Measurements from ENCODE around the gene MPPED1. TPM values are rescaled to one million over a fixed set of nuclear protein-coding genes. Genes with fewer than 3 reads are reported as not detected.

The MPPED1 gene
- total RNA-seq, 2 experiments from 2014 or later: not detected

DNA sequence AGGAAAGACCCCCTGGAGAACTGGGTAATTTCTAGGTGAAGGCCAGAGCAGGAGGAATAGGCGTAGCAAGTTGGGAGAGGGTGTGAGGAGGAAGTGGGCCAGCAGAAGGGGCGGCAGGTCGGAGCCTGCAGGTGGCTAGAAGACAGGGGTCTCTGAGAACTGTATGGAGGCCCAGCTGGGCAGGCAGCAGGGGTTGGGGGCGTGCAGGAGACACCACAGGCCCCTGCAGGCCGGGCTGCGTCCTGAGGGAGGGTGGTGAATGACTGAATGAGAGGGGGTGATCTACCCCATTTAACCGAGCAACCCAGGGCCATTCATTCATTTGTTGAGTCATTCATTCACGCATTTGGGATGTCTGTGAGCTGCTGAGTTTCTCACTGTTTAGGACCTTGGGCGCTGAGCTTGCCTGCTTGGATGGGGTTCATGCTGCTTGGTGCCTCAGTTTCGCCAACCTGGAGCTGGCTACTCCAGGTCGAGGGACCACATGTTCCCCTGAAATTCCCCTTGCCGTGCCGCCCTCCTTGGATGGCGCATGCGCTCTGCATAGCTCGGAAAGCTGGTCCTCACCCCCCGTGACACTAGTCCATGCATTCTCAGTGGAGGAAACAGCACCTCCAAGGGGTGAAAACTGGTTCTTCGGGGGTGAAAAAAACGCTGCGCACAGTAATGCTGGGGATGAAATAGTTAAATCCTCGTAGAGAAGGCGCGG lies 15.6 kb downstream of the MPPED1 start:
- POLR2A ChIA-PET: no interaction called here
- DNase-seq: no peak
- CTCF ChIA-PET: no interaction called here
- no peaks in the 10 kb centered on the region for H3K36me3 Mint-ChIP-seq (ENCODE audit: low read depth)
- H3K4me1 Mint-ChIP-seq (ENCODE audit: low read depth): no peaks in the 10 kb centered on the region
- H3K27ac Mint-ChIP-seq: no peak overlapping the region
- no peaks in the 10 kb centered on the region for H3K9me3 Mint-ChIP-seq (ENCODE audit: insufficient read depth)
- peaks cover 10% of the 10 kb centered on the region for H3K27me3 Mint-ChIP-seq (ENCODE audit: low read depth)
- H3K4me3 Mint-ChIP-seq: no peak overlapping the region
- ATAC-seq: no peak

DNA sequence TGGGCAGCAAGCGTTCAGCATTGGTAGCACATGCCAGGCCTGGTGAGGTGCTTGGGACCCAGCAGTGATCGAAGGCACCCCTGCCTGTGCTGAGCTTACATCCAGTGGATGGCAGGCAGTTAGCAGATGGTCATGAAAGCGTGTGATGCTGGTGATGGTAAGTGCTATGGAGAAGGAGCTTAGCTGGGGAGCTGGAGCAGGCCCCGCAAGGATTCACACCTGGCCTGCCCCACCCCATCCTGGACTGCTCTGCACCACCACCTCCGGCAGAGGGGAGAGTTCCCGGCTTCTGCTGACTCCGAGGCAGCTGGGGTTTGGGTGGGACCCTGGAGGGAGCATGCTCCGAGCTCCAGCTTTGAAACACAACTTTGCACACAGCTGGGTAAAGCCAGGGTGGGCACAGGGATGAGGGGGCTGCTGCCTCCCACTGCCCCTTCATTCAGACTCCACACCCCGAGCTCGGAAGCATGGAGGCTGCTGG lies 16.2 kb downstream of the MPPED1 start:
- no peak for DNase-seq
- H3K9me3 Mint-ChIP-seq (ENCODE audit: insufficient read depth): no peaks in the 10 kb centered on the region
- no peak overlapping the region for H3K27ac Mint-ChIP-seq
- ChIA-PET POLR2A (no interaction called here), CTCF (no interaction called here)
- peaks cover 10% of the 10 kb centered on the region for H3K27me3 Mint-ChIP-seq (ENCODE audit: low read depth)
- no peak for ATAC-seq
- no peaks in the 10 kb centered on the region for H3K4me1 Mint-ChIP-seq (ENCODE audit: low read depth)
- no peaks in the 10 kb centered on the region for H3K36me3 Mint-ChIP-seq (ENCODE audit: low read depth)
- H3K4me3 Mint-ChIP-seq: no peak overlapping the region

DNA sequence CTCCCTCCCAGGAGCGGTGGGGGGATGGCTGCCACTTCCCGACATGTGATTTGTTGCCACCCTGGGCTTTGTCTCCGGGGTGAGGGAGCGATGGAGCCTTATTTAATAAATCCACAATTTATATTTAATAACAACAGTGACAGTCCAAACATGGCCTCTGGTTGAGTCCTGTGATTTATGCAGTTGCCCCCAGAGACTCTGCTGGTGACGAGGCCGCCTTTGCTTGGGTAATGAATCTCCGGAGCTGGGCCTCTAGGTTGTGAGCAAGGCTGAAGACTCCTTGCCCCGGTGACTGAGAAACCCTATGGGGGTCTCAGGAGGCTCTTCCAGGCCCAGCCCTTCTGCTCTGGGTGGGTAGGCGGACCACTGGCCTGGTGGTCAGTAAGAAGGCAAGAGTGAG lies 16.7 kb downstream of the MPPED1 start:
- Mint-ChIP-seq H3K4me1 (ENCODE audit: low read depth) (no peaks in the 10 kb centered on the region), H3K27me3 (ENCODE audit: low read depth) (peaks cover 10% of the 10 kb centered on the region), H3K36me3 (ENCODE audit: low read depth) (no peaks in the 10 kb centered on the region), H3K9me3 (ENCODE audit: insufficient read depth) (no peaks in the 10 kb centered on the region), H3K4me3 (no peak overlapping the region), H3K27ac (no peak overlapping the region)
- no peak for DNase-seq
- ChIA-PET CTCF (no interaction called here), POLR2A (no interaction called here)
- ATAC-seq: no peak

DNA sequence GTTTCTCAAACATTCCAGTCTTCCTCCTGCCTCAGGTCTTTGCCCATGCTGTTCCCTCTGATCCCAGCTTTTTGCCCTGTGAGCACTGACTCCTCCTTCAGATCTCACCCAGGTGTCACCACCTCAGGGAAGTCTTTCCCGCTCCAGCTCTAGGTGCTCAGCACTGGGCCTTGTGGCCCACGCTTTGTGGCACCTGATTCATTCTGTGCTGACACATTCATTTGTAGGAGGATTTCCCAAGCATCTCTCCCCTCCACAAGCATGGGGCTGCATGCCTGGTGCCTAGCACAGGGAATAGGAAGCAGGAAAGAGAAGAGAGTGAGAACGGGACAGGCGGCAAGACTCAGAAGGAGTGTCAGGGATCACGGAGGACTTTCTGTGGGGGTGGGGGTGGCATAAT lies 17.6 kb downstream of the MPPED1 start:
- POLR2A ChIA-PET: no interaction called here
- H3K9me3 Mint-ChIP-seq (ENCODE audit: insufficient read depth): no peaks in the 10 kb centered on the region
- no peak for ATAC-seq
- no peak overlapping the region for H3K27ac Mint-ChIP-seq
- H3K4me3 Mint-ChIP-seq: no peak overlapping the region
- CTCF ChIA-PET: no interaction called here
- peaks cover 10% of the 10 kb centered on the region for H3K27me3 Mint-ChIP-seq (ENCODE audit: low read depth)
- no peak for DNase-seq
- no peaks in the 10 kb centered on the region for H3K4me1 Mint-ChIP-seq (ENCODE audit: low read depth)
- H3K36me3 Mint-ChIP-seq (ENCODE audit: low read depth): no peaks in the 10 kb centered on the region

DNA sequence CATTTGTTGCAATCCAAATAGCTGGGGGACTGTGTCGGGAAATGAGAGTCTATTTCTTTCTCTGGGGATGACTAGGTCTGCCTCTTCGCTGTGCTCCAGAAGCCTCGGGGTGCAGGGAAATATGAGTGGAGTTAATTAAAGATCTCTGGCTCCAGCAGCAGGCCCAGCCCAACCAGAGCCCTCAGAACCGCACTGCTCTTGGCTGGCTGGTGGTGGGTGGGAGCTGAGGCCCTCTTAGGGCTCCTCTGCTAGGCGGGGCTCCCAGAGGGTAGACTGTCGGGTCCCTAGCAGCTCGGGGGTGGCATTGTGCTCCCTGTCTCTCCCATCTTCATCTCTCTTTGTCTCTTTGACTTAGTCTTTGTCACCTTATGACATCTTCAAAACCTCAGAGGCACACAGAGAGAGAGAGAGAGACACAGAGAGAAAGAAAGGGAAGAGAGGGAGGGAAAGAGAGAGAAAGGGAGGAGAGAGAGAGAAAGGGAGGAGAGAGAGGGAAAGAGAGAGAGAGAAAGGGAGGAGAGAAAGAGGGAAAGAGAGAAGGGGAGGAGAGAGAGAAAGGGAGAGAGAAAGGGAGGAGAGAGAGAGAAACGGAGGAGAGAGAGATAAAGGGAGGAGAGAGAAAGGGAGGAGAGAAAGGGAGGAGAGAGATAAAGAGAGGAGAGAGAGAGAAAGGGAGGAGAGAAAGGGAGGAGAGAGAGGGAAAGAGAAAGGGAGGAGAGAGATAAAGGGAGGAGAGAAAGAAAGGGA lies 20.2 kb downstream of the MPPED1 start:
- H3K9me3 Mint-ChIP-seq (ENCODE audit: insufficient read depth): no peaks in the 10 kb centered on the region

DNA sequence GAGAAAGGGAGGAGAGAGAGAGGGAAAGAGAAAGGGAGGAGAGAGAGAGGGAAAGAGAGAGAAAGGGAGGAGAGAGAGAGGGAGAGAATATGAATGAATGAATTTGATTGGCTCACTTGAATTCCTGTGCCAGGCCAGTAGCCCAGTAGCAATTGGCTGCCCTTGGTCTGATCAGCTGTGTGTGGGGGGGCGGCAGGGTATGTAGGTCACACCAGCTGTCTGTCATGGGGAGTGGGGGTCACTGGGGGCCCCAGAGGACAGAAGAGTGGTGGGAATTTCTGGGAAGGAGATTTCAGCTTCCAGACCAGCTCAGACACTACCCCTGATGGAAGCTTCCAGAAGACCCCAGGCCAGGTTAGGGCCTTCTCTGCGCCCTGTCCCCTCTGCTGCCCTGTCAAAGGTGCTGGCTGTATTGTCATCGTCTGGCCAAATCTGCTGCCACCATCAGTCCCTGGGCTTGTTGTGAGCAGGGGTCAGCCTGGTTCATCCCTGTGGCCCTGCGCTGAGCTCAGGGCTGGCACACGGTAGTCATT lies 21.1 kb downstream of the MPPED1 start:
- ChIA-PET POLR2A (no interaction called here), CTCF (no interaction called here)
- Mint-ChIP-seq H3K9me3 (ENCODE audit: insufficient read depth) (no peaks in the 10 kb centered on the region), H3K36me3 (ENCODE audit: low read depth) (no peaks in the 10 kb centered on the region), H3K4me3 (no peak overlapping the region), H3K27me3 (ENCODE audit: low read depth) (peaks cover 10% of the 10 kb centered on the region), H3K27ac (no peak overlapping the region), H3K4me1 (ENCODE audit: low read depth) (no peaks in the 10 kb centered on the region)
- ATAC-seq (no peak), DNase-seq (no peak)

More for the DNA sequence above, 20.2 kb downstream of the MPPED1 start:
- H3K27ac Mint-ChIP-seq: no peak overlapping the region
- H3K27me3 Mint-ChIP-seq (ENCODE audit: low read depth): peaks cover 10% of the 10 kb centered on the region
- ChIA-PET CTCF (no interaction called here), POLR2A (no interaction called here)
- no peak overlapping the region for H3K4me3 Mint-ChIP-seq
- H3K4me1 Mint-ChIP-seq (ENCODE audit: low read depth): no peaks in the 10 kb centered on the region
- no peak for DNase-seq
- H3K36me3 Mint-ChIP-seq (ENCODE audit: low read depth): no peaks in the 10 kb centered on the region
- no peak for ATAC-seq

DNA sequence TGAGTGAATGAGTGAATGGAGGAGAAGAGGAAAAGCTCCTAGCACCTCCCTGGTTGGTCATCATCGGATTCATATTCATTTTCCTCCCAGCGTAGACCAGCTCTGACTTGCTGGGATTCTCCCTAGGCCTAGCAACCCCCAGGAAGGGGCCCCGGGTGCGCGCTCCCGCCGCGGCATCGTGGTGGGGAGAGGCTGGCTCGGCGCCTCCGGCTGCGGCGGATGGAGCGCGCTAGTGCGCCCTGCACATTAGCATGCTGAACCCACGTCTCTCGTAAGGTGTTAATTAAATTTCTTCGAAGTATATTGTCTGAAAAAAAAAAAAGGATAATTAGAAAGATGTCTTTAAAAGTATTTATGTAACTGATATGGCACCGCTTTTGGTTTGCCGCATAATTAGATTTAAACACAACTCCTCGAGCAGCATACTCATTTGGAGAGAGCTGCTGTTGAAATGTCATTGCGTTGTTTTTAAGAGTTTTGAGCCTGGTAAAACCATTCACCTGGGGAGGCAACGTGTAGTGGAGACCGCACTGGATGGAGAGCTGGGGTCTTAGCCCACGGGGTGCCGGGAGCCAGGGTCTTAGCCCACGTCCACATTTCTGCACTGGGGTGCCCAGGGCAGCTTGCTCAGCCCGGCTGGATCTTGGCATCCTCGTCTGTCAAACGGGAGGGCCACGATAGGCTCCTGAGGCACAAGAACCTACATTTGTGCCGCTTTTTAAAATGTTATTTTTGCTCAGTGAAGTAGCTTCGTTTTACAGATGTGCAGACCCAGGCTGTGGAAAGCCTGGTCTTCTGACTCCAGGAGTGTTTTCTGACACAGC lies 21.8 kb downstream of the MPPED1 start:
- Mint-ChIP-seq H3K4me1 (ENCODE audit: low read depth) (no peaks in the 10 kb centered on the region), H3K9me3 (ENCODE audit: insufficient read depth) (no peaks in the 10 kb centered on the region), H3K27me3 (ENCODE audit: low read depth) (peaks cover 10% of the 10 kb centered on the region), H3K4me3 (no peak overlapping the region), H3K36me3 (ENCODE audit: low read depth) (no peaks in the 10 kb centered on the region), H3K27ac (no peak overlapping the region)
- ChIA-PET CTCF (no interaction called here), POLR2A (no interaction called here)
- DNase-seq: no peak
- ATAC-seq: no peak

DNA sequence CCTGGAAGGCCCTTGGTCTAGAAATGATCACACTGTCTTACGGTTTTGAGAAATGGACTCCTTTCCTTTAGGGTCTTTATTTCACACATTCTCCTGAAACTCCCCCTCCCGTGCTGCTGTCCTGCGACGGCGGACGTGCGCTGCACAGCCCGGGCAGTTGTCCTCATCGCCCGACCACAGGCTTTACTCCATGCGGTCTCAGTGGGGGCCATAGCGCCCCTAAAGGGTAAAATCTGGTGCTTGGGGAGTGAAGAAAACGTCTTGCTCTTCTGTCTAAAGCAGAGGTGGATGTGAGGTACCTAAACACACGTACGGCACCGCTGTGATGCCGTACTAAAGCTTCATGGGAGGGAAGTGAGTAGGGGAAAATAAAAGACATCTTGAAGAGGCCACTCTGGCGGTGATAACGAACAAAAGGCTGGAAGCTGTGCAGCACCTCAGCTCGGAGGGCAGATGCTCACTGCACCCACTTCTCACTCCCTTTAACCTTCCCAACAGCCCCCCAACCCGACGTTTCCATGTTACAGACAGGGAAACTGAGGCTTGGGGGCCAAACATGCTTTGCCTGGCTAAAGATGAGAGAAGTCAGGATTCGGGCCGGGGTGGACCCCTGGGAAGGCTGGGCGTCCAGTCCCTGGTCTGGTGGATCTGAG lies 22.6 kb downstream of the MPPED1 start:
- no peak overlapping the region for H3K4me3 Mint-ChIP-seq
- CTCF ChIA-PET: no interaction called here
- POLR2A ChIA-PET: no interaction called here
- no peaks in the 10 kb centered on the region for H3K36me3 Mint-ChIP-seq (ENCODE audit: low read depth)
- H3K27ac Mint-ChIP-seq: no peak overlapping the region
- peaks cover 10% of the 10 kb centered on the region for H3K27me3 Mint-ChIP-seq (ENCODE audit: low read depth)
- DNase-seq: no peak
- no peak for ATAC-seq
- H3K9me3 Mint-ChIP-seq (ENCODE audit: insufficient read depth): no peaks in the 10 kb centered on the region
- no peaks in the 10 kb centered on the region for H3K4me1 Mint-ChIP-seq (ENCODE audit: low read depth)

DNA sequence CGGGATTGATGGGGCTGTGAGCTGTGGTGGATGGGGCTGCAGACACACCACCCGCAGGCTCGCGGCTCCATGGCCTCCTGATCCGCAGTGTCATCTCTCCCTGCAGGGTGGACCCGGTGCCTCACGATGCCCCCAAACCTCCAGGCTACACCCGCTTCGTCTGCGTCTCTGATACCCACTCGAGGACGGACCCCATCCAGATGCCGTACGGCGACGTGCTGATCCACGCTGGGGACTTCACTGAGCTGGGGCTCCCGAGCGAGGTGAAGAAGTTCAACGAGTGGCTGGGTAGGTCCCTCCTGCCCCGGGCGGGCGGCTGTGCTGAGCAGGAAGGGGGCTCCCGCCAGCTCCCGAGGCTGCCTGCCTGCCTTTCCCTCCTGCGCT lies 23.1 kb downstream of the MPPED1 start:
- Mint-ChIP-seq H3K27ac (no peak overlapping the region), H3K27me3 (ENCODE audit: low read depth) (peaks cover 10% of the 10 kb centered on the region), H3K9me3 (ENCODE audit: insufficient read depth) (no peaks in the 10 kb centered on the region), H3K36me3 (ENCODE audit: low read depth) (no peaks in the 10 kb centered on the region), H3K4me3 (no peak overlapping the region), H3K4me1 (ENCODE audit: low read depth) (no peaks in the 10 kb centered on the region)
- POLR2A ChIA-PET: no interaction called here
- no peak for ATAC-seq
- DNase-seq: no peak
- CTCF ChIA-PET: no interaction called here

DNA sequence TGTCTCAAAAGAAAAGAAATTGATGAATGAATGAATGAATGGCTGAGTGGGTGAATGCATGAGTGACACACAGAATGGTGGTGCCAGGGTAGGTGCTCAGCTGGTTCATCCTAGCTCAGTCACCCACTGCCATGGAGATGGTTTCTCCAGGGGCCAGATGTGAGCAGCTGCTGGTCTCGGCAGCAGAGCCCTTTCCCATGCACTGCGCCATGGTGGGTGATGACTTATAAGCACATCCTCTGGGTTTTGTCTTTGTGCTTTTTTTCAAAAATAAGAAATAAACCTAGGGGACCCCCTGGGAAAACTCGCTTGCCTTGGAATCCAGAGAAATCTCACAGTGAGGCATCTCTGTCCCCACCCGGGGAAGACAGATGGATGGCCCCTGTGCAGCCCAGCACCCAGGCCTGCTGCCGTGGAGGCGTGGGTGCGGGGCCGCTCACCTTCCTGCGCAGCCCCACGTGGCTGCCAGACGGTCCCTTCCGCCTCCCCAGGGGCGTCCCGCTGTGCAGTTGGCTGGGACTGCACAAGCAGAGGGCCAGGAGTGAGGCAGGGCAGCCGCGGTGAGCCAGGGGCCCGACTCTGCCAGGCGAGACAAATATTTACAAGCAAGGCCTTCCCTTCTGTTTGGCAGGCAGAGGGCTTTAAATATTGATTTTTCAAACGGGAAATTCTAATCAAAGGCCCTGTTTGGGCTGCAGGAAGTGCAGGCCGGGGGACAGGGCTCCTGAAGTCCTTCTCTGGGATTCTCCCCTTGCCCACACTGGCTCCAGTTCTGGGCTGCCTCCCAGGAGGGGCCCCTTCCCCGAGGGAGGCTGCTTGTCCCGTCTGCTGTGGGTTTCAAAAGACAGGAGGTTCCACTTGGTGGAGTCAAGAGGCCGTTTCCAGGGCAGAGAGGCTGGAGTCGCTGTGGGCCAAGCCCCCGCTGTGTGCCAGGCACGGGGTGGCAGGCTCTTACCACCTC lies 24.3 kb downstream of the MPPED1 start:
- H3K4me3 Mint-ChIP-seq: no peak overlapping the region
- H3K9me3 Mint-ChIP-seq (ENCODE audit: insufficient read depth): no peaks in the 10 kb centered on the region
- ChIA-PET CTCF (no interaction called here), POLR2A (no interaction called here)
- H3K27me3 Mint-ChIP-seq (ENCODE audit: low read depth): peaks cover 9% of the 10 kb centered on the region
- DNase-seq: no peak
- no peaks in the 10 kb centered on the region for H3K36me3 Mint-ChIP-seq (ENCODE audit: low read depth)
- no peak overlapping the region for H3K27ac Mint-ChIP-seq
- H3K4me1 Mint-ChIP-seq (ENCODE audit: low read depth): no peaks in the 10 kb centered on the region
- ATAC-seq: no peak

DNA sequence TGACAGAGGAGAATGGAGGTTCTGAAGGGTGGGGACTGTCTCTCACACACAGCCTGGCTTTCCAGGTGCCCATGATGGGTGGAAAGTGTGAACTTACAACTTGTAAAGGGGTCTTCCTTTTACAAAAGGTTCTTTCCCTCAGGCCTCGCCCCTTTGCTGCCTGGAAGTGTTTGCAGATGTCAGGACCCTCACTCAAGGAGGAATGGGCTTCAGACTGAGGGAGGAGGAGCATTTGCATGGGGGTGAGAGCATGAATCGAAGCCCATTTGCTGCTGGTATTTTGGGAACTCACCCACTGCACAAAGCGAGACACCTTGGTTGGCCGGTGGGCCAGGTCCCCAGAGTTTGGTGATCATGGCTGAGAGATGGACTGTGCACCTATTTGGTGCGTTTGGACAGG lies 25.1 kb downstream of the MPPED1 start:
- Mint-ChIP-seq H3K9me3 (ENCODE audit: insufficient read depth) (no peaks in the 10 kb centered on the region), H3K4me1 (ENCODE audit: low read depth) (no peaks in the 10 kb centered on the region), H3K36me3 (ENCODE audit: low read depth) (no peaks in the 10 kb centered on the region), H3K27ac (no peak overlapping the region), H3K27me3 (ENCODE audit: low read depth) (peaks cover 3% of the 10 kb centered on the region), H3K4me3 (no peak overlapping the region)
- ChIA-PET CTCF (no interaction called here), POLR2A (no interaction called here)
- DNase-seq (no peak), ATAC-seq (no peak)
